Measurements from ENCODE around the gene GSTP1. TPM values are rescaled to one million over a fixed set of nuclear protein-coding genes. Genes with fewer than 3 reads are reported as not detected.
"Not testable (repeated sequence)": the region's sequence is repeated elsewhere in the genome, so short reads cannot be mapped to it uniquely, and the experiment has no call there.

The GSTP1 gene
- total RNA-seq, 4 donors from 2014 or later = 469 to 810 (median 596) TPM

DNA sequence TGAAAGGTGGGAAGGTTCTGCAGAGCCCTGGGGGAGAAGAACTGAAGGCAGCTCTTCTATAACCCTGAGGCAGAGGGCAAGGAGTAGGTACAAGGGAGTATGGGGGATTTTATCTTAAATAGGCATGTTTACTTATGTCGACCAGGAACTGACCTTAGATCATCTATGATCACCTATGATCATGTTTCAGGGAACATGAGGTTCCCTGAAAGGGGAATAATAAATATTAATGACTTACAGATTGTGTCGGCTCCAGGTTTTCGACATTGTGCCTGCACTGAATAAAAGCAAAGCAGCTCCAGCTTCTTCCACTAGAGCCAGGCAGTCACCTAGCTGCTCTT, 9.9 kb downstream of the GSTP1 start:
- DNase-seq (ENCODE audit: extremely low spot score) = no peak
- 59% methylated on average over 3 of the region's 3 CpGs for WGBS
- peaks cover 0 to 9% (median 5%) of the 10 kb centered on the region in 4 donors for H3K36me3 ChIP-seq
- no peak overlapping the region for H3K4me3 ChIP-seq
- no peaks in the 10 kb centered on the region for H3K9me3 ChIP-seq
- TF ChIP-seq POLR2A (IDR thresholded peaks at IDR 0.05; ENCODE audit: low read depth) (no peak), EP300 (IDR thresholded peaks at IDR 0.05) (no peak), POLR2AphosphoS5 (IDR thresholded peaks at IDR 0.05) (no peak)
- TF ChIP-seq, protein P1, sequence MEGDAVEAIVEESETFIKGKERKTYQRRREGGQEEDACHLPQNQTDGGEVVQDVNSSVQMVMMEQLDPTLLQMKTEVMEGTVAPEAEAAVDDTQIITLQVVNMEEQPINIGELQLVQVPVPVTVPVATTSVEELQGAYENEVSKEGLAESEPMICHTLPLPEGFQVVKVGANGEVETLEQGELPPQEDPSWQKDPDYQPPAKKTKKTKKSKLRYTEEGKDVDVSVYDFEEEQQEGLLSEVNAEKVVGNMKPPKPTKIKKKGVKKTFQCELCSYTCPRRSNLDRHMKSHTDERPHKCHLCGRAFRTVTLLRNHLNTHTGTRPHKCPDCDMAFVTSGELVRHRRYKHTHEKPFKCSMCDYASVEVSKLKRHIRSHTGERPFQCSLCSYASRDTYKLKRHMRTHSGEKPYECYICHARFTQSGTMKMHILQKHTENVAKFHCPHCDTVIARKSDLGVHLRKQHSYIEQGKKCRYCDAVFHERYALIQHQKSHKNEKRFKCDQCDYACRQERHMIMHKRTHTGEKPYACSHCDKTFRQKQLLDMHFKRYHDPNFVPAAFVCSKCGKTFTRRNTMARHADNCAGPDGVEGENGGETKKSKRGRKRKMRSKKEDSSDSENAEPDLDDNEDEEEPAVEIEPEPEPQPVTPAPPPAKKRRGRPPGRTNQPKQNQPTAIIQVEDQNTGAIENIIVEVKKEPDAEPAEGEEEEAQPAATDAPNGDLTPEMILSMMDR (IDR thresholded peaks at IDR 0.05) = no peak
- H3K27me3 ChIP-seq = no peaks in the 10 kb centered on the region
- no peaks in the 10 kb centered on the region for H3K4me1 ChIP-seq
- H3K27ac ChIP-seq (replicated peaks in 1 of 4) = no peak overlapping the region
- intact Hi-C loops (cut with DNase I) = no loop called here

DNA sequence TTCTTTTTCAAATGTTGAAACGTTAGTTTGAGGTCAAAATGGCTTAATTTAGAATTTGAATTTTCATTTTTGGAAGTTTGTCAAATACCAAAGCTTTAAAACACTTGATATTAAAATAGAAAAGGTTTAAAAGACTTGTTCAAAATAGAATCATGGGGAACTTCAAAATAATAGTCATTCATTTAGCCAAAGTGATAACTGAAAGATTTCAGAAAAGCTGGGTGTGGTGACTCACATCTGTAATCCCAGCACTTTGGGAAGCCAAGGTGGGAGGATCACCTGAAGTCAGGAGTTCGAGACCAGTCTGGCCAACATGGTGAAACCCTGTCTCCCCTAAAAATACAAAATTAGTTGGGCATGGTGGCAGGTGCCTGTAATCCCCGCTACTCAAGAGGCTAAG, 10.9 kb downstream of the GSTP1 start:
- intact Hi-C loops (cut with DNase I) = no loop called here
- Histone ChIP-seq H3K27ac (replicated peaks in 1 of 4) (no peak overlapping the region), H3K36me3 (no peaks in the 10 kb centered on the region), H3K27me3 (no peaks in the 10 kb centered on the region), H3K4me1 (no peaks in the 10 kb centered on the region), H3K4me3 (no peak overlapping the region), H3K9me3 (no peaks in the 10 kb centered on the region)
- 66% methylated on average over 3 of the region's 3 CpGs for WGBS
- TF ChIP-seq EP300 (IDR thresholded peaks at IDR 0.05) (no peak), POLR2A (IDR thresholded peaks at IDR 0.05; ENCODE audit: low read depth) (no peak), POLR2AphosphoS5 (IDR thresholded peaks at IDR 0.05) (no peak)
- TF ChIP-seq, protein P1 (IDR thresholded peaks at IDR 0.05) = no peak
- DNase-seq (ENCODE audit: extremely low spot score) = no peak

GRCh38 chr11:67596753-67597300, 13.2 kb downstream of the GSTP1 start:
- WGBS = 91% methylated on average over 1 of the region's 1 CpG
- Histone ChIP-seq H3K27ac (replicated peaks in 1 of 4) (no peak overlapping the region), H3K9me3 (no peaks in the 10 kb centered on the region), H3K4me3 (no peak overlapping the region), H3K4me1 (no peaks in the 10 kb centered on the region), H3K27me3 (no peaks in the 10 kb centered on the region), H3K36me3 (no peaks in the 10 kb centered on the region)
- DNase-seq (ENCODE audit: extremely low spot score) = no peak
- intact Hi-C loops (cut with DNase I) = no loop called here
- TF ChIP-seq, protein P1 (IDR thresholded peaks at IDR 0.05) = no peak
- no peak for TF ChIP-seq POLR2A (IDR thresholded peaks at IDR 0.05; ENCODE audit: low read depth)
- no peak for TF ChIP-seq POLR2AphosphoS5 (IDR thresholded peaks at IDR 0.05)
- TF ChIP-seq EP300 (IDR thresholded peaks at IDR 0.05) = no peak

DNA sequence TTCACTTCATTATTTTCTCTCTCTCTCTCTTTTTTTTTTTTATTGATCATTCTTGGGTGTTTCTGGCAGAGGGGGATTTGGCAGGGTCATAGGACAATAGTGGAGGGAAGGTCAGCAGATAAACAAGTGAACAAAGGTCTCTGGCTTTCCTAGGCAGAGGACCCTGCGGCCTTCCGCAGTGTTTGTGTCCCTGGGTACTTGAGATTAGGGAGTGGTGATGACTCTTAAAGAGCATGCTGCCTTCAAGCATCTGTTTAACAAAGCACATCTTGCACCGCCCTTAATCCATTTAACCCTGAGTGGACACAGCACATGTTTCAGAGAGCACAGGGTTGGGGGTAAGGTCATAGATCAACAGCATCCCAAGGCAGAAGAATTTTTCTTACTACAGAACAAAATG, 13.8 kb downstream of the GSTP1 start:
- H3K4me1 ChIP-seq; H3K27ac ChIP-seq (replicated peaks in 1 of 4); H3K9me3 ChIP-seq; H3K36me3 ChIP-seq; DNase-seq (ENCODE audit: extremely low spot score); intact Hi-C loops (cut with DNase I); H3K27me3 ChIP-seq; H3K4me3 ChIP-seq: not testable (repeated sequence)
- whole genome bisulfite sequencing = 100% methylated on average over 2 of the region's 3 CpGs

DNA sequence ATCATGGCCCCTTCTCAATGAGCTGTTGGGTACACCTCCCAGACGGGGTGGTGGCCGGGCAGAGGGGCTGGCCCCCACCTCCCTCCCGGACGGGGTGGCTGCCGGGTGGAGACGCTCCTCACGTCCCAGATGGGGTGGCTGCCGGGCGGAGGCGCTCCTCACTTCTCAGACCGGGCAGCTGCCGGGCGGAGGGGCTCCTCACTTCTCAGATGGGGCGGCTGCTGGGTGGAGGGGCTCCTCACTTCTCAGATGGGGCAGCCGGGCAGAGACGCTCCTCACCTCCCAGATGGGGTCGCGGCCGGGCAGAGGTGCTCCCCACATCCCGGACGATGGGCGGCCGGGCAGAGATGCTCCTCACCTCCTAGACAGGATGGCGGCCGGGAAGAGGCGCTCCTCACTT, 14.4 kb downstream of the GSTP1 start:
- H3K9me3 ChIP-seq; DNase-seq (ENCODE audit: extremely low spot score); H3K27me3 ChIP-seq; H3K36me3 ChIP-seq; H3K4me1 ChIP-seq; intact Hi-C loops (cut with DNase I); H3K27ac ChIP-seq (replicated peaks in 1 of 4); H3K4me3 ChIP-seq: not testable (repeated sequence)
- WGBS = 98% methylated on average over 8 of the region's 26 CpGs

DNA sequence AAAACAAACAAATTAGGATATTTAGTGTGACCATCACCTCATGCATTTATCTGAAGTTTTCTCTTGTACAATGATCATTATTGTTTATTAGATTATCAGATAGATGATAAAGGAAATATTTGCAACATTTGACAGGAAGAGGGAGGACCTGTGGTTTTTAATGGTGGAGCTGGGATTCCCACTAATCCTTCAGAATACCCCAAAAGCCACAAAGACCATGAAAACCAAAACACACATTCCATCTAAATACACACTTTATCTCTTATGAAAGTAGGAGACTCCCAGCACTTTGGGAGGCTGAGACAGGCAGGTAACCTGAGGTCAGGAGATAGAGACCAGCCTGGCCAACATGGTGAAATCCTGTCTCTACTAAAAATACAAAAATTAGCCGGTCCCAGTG, 15.5 kb downstream of the GSTP1 start:
- Histone ChIP-seq H3K4me3 (no peak overlapping the region), H3K36me3 (no peaks in the 10 kb centered on the region), H3K27me3 (no peaks in the 10 kb centered on the region), H3K27ac (replicated peaks in 1 of 4) (no peak overlapping the region), H3K9me3 (no peaks in the 10 kb centered on the region), H3K4me1 (no peaks in the 10 kb centered on the region)
- DNase-seq (ENCODE audit: extremely low spot score) = no peak
- WGBS = 64% methylated on average over 1 of the region's 1 CpG
- intact Hi-C loops (cut with DNase I) = no loop called here
- TF ChIP-seq POLR2A (IDR thresholded peaks at IDR 0.05; ENCODE audit: low read depth) (no peak), POLR2AphosphoS5 (IDR thresholded peaks at IDR 0.05) (no peak), EP300 (IDR thresholded peaks at IDR 0.05) (no peak)
- TF ChIP-seq, protein P1 (IDR thresholded peaks at IDR 0.05) = no peak
